Activated CD4-positive, alpha-beta T cell treated with anti-CD3 and anti-CD28 coated beads, Interleukin-2, amount 50 U/mL, for 4 hours (primary cell): ENCODE results near the gene ACSL3.
"Not testable (repeated sequence)": the region's sequence is repeated elsewhere in the genome, so short reads cannot be mapped to it uniquely, and the experiment has no call there.

Experiments used
- DNase-seq, 2 experiments: peaks; one replicate each; pipeline ENCODE4 v3.0.0-alpha.2; 2020

ACSL3 gene

GRCh38 chr2:222915092-222915957 lies 54.5 kb downstream of the ACSL3 start:
- DNase-seq = no peak

GRCh38 chr2:222916229-222917197 lies 55.7 kb downstream of the ACSL3 start:
- DNase-seq = no peak

- not testable (repeated sequence) for DNase-seq
These were observed 56.4 kb downstream of the ACSL3 start for GRCh38 chr2:222917212-222917611.

- no peak for DNase-seq
These were observed 59.1 kb downstream of the ACSL3 start for GRCh38 chr2:222919841-222920526.

- no peak for DNase-seq
These were observed 59.9 kb downstream of the ACSL3 start for GRCh38 chr2:222920657-222921186.

GRCh38 chr2:222922019-222922800 lies 61.4 kb downstream of the ACSL3 start:
- no peak for DNase-seq

GRCh38 chr2:222926915-222927314 lies 66.1 kb downstream of the ACSL3 start:
- DNase-seq = no peak

- no peak for DNase-seq
These were observed 66.8 kb downstream of the ACSL3 start for GRCh38 chr2:222927600-222927999.

GRCh38 chr2:222928335-222928734 lies 67.5 kb downstream of the ACSL3 start:
- DNase-seq = no peak

GRCh38 chr2:222930862-222931261 lies 70.0 kb downstream of the ACSL3 start:
- DNase-seq = no peak

GRCh38 chr2:222931659-222932058 lies 70.8 kb downstream of the ACSL3 start:
- DNase-seq = no peak

GRCh38 chr2:222933458-222933857 lies 72.6 kb downstream of the ACSL3 start:
- no peak for DNase-seq

- no peak for DNase-seq
These were observed 75.0 kb downstream of the ACSL3 start for GRCh38 chr2:222935688-222936298.

- no peak for DNase-seq
These were observed 75.9 kb downstream of the ACSL3 start for GRCh38 chr2:222936705-222937104.

GRCh38 chr2:222938327-222938726 lies 77.5 kb downstream of the ACSL3 start:
- DNase-seq = no peak

- peak; percentile 32 to 38 for DNase-seq
These were observed 78.5 kb downstream of the ACSL3 start for GRCh38 chr2:222939208-222939856.

- DNase-seq = no peak
These were observed 79.1 kb downstream of the ACSL3 start for GRCh38 chr2:222939979-222940378.

GRCh38 chr2:222941510-222942032 lies 80.7 kb downstream of the ACSL3 start:
- DNase-seq = no peak

GRCh38 chr2:222942561-222942960 lies 81.7 kb downstream of the ACSL3 start:
- DNase-seq = no peak

- no peak for DNase-seq
These were observed 82.1 kb downstream of the ACSL3 start for GRCh38 chr2:222942977-222943376.

- no peak for DNase-seq
These were observed 83.0 kb downstream of the ACSL3 start for GRCh38 chr2:222943820-222944219.
